ENCODE measurements around the gene ERF.
A peak's percentile ranks its signal among the peaks of the same experiment; 100 is the strongest.
"Not testable (repeated sequence)": the region's sequence is repeated elsewhere in the genome, so short reads cannot be mapped to it uniquely, and the experiment has no call there.

The ERF gene

DNA sequence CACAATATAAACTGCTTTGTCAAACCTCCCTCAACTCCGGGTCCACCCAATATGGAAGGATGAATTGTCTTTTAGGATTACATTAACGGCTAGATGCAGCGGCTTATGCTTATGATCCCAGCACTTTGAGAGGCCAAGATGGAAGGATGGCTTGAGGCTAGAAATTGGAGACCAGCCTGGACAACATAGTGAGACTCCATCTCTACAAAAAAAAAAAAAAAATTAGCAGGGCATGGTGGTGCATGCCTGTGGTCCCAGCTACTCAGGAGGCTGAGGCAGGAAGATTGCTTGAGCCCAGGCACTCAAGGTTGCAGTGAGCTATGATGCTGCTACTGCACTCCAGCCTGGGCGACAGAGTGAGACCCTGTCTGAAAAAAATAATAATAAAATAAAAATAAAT is 11.2 kb upstream of the ERF start:
- H3K4me3 Mint-ChIP-seq; H3K9me3 Mint-ChIP-seq; H3K36me3 Mint-ChIP-seq (ENCODE audit: low read depth); H3K27ac Mint-ChIP-seq: not testable (repeated sequence)
- peaks cover 13% of the 10 kb centered on the region for H3K27me3 Mint-ChIP-seq (ENCODE audit: low read depth)
- peaks cover 27% of the 10 kb centered on the region for H3K4me1 Mint-ChIP-seq (ENCODE audit: low read depth)

DNA sequence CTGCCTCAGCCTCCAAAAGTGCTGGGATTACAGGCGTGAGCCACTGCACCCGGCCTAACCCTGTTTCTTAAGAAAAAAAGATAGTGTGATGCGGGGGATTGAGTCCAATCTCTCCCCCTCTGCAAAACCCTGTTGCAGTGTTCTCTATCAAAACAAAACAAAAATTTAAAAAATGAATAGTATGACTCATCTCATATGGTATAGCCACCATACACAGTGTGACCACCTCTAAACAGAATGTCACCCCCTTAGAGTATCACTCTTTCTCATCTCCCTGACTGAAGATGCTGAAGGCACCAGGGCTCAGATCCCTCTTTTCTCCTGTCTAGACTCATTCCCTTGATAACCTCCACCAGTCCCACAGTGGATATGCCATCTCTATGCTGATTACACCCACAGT is 6.8 kb upstream of the ERF start:
- H3K27ac Mint-ChIP-seq = no peak overlapping the region
- peaks cover 14% of the 10 kb centered on the region for H3K27me3 Mint-ChIP-seq (ENCODE audit: low read depth)
- H3K4me1 Mint-ChIP-seq (ENCODE audit: low read depth) = peaks cover 4% of the 10 kb centered on the region

DNA sequence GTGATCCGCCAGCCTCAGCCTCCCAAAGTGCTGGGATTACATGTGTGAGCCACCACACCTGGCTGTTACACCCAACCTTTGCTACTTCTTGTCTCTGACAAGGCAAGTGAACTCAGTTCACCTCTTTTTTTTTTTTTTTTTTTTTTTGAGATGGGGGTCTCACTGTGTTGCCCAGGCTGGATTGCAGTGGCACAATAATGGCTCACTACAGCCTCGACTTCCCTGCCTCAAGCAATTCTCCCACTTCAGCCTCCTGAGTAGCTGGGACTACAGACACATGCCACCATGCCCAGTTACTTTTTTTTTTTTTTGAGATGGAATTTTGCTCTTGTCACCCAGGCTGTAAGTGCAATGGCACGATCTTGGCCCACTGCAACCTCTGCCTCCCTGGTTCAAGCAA is 2.9 kb upstream of the ERF start:
- H3K4me3 Mint-ChIP-seq; H3K9me3 Mint-ChIP-seq; H3K27ac Mint-ChIP-seq; H3K4me1 Mint-ChIP-seq (ENCODE audit: low read depth); H3K36me3 Mint-ChIP-seq (ENCODE audit: low read depth): not testable (repeated sequence)
- H3K27me3 Mint-ChIP-seq (ENCODE audit: low read depth) = peaks cover 22% of the 10 kb centered on the region

More for the DNA sequence above, 6.8 kb upstream of the ERF start:
- Mint-ChIP-seq H3K36me3 (ENCODE audit: low read depth) (no peaks in the 10 kb centered on the region), H3K4me3 (no peak overlapping the region), H3K9me3 (no peaks in the 10 kb centered on the region)

DNA sequence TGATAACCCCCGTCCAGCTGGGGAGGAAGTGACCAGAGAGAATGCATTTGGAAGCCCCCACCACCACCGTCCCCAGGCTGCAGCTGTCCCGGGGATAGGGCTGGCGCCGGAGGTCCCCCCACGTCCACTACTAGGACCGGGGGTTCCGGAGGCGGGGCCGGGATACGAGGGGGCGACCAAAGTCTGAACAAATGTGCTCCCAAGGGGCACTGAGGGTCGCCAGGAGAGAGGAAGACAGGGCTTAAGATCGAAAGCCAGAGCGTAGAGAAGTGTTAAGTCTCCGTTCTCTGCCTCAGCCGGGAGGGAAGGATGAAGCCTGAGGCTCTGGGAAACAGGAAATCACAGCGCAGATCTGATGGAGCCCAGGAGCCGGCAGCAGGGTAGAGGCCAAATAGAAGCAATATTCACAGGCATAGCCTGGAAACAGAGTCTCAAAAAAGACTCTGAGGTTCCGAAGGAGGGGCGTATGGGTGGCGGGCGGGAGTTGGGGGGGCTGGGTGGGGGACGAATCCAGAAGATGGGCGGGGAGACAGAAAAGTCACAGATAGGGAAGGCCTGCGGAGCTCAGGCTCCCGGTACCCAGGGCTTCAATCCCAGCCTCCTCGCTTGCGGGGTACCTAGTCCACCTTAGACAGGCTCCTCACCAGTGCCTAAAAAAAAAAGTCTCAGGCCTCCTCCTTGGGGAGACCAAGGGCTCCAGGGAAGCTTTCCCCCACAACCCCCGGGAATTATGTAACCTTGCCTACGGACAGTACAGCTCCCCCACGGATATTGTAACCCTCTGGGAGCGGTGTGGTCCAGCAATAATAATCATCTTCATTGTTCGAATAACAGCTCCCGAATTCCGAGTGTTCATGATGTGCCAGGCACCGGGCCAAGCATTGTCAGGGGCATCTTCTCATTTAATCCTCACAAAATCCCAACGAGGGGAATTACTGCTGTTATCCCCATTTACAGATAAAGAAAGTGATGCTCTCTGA is 1.1 kb upstream of the ERF start:
- Mint-ChIP-seq H3K9me3 (no peaks in the 10 kb centered on the region), H3K27ac (no peak overlapping the region), H3K36me3 (ENCODE audit: low read depth) (peaks cover 2% of the 10 kb centered on the region), H3K4me3 (peak overlapping the region; percentile 63), H3K27me3 (ENCODE audit: low read depth) (peaks cover 10% of the 10 kb centered on the region), H3K4me1 (ENCODE audit: low read depth) (peaks cover 18% of the 10 kb centered on the region)

DNA sequence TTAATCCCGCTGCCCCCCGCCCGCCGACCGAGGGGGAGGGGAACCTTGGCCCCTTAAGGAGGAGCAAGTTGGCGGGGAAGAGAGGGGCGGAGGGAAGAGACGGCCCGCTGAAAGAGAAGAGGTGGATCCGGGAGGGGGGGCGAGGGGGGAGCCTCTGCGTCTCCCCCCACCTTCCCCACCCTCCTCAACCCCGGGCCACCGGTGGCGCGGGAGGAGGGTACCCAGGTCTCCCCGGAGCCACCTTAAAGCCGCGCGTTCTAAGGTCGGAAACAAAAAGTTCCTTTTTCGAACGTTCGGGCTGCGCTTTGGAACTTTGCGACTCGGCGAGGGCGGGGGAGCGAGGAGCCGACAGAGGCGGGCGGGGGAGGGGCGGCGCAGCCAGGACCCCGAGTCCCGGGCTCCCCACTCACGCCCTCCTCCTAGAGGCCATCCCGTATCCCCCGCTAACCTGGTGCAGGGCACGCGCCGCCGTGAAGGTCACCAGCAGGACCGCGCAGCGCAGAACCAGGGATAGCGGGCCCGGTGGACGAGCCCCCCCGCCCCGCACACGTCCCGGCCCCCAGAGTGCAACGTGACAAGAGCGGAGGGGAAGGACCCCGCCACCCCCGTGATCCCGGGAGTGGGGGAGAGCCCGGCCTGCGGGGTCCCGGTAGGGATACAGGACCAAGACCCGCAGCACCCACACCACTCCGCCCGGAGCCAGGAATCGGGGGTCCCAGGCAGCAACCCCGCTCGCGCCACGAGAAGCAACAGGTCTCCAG is 659 bp downstream of the ERF start:
- Mint-ChIP-seq H3K27me3 (ENCODE audit: low read depth) (peaks cover 10% of the 10 kb centered on the region), H3K9me3 (no peaks in the 10 kb centered on the region), H3K4me1 (ENCODE audit: low read depth) (peaks cover 20% of the 10 kb centered on the region), H3K36me3 (ENCODE audit: low read depth) (peaks cover 2% of the 10 kb centered on the region), H3K4me3 (peak overlapping the region; percentile 74), H3K27ac (peak overlapping the region; percentile 67)

DNA sequence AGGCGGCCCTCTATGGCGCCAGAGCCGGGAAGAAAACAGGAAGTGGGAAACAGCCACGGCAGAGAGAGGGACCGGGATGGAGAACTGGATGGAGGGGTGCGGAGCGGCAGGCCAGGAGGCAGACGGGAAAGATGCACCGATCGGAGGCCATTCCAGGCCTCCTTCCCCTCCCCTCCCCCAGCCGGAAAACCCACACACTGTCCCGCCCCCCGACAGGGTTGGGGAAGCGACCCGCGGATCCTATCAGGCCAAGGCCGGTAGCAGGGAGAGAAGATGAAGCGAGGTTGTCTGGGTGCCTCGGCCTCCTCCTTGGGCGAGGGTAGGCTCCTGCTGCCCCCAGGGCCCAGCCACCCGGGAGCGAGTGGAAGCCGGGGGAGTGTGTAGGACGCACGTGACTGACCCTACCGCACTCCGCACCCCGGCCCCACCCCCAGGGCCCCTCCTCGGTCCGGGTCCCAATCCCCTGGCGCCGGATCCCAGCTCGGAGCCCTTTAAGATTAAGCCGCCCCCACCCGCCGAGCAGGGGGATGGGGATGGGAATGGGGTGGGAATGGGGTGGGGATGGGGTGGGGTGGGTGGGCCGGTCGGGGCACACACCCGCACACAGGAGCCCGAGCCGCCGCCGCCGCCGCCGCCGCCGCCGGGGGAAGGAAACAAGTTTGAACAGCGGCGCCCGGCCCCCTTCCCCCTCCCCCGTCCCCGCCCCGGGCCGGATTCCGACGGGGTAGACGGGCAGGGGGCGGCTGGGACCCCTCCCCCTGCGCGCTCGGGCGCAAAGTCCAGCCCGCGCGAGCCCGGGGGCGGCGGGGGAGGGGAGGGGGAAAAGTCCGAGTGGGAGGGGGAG is 1.5 kb downstream of the ERF start:
- Mint-ChIP-seq H3K4me3 (peak overlapping the region; percentile 91), H3K27me3 (ENCODE audit: low read depth) (peaks cover 10% of the 10 kb centered on the region), H3K27ac (peak overlapping the region; percentile 85), H3K4me1 (ENCODE audit: low read depth) (peaks cover 20% of the 10 kb centered on the region), H3K36me3 (ENCODE audit: low read depth) (peaks cover 2% of the 10 kb centered on the region), H3K9me3 (no peaks in the 10 kb centered on the region)

DNA sequence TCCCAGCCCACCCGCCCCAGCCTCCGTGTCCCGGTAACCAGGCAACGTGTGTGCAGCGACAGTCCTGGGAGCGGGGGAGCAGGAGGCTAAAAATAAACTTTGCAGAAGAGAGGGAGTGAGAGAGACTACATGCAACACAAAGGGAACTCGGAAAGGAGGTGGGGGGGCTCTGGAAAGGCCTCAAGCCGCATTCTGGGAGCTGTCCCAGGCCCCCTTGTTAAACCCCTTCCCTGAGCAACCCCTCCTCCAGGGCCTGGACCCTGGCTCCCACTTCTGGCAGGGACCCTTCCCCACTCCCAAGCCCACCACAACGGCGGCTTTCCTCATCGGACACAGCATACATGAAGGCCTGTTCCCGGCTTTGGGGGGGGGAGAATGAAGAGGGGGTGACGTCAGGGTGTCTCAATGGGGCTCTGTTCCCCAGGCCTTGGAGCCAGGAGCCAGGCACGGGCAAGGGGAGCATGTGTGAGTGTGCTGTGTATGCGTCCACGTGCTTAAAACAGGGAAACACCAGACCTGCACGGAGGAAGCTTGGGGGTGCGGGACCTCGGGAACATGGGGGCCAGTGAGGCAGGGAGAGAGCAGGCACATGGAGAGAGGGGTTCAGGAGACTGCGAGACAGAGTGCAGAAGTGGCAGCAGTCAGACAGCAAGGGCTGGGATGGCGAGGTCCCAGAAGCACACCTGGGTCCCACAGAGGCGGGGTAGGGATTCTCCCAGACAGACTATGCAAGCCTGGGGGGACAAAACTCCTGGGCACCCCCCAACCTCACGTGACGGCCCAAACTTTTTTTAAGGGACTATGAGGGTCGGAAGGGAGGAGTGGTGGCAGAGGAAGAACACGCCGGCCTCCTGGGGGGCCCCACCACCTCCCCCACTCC is 2.3 kb downstream of the ERF start:
- Mint-ChIP-seq H3K36me3 (ENCODE audit: low read depth) (peaks cover 2% of the 10 kb centered on the region), H3K9me3 (no peaks in the 10 kb centered on the region), H3K4me1 (ENCODE audit: low read depth) (peaks cover 20% of the 10 kb centered on the region), H3K27ac (peak overlapping the region; percentile 85), H3K27me3 (ENCODE audit: low read depth) (peaks cover 10% of the 10 kb centered on the region), H3K4me3 (peak overlapping the region; percentile 91)

DNA sequence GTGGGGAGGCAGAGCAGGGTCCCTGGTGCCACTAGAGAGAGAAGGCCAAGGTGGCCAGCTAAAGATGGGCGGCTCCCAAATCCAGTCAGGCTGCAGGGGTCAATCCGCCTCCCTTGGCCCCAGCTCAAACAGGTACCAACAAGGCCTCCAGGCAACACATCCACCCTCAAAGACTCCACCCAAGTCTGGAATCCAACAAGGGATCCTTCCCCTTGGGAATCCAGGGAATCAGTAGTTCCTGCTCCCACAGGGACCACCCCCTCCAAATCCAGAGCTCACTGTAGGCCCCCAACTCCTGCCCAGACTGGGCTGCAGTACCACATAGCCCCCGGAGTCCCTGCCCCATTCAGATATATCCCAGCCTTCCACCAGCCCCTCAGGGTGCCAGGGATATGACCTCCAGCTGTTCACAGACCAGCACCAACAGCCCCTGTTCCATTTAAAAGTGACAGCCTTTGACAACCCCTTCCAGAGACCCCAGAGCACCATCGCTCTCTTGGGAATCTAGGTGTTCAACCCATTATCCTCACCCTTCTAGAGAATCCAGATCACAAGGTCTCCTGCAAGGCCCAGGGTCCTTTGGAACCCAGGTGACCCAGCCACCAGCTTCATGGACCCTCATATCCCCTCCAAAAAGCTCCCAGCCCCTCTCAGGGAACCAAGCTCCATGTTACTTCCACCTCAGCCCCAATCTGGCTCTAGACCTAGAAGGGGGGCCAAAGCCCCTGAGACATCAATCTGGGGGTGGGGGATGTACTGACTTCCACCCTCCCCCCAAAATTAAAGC is 3.2 kb downstream of the ERF start:
- Mint-ChIP-seq H3K36me3 (ENCODE audit: low read depth) (peaks cover 2% of the 10 kb centered on the region), H3K9me3 (no peaks in the 10 kb centered on the region), H3K27me3 (ENCODE audit: low read depth) (peaks cover 8% of the 10 kb centered on the region), H3K27ac (peak overlapping the region; percentile 65), H3K4me1 (ENCODE audit: low read depth) (peaks cover 22% of the 10 kb centered on the region), H3K4me3 (peak overlapping the region; percentile 91)

DNA sequence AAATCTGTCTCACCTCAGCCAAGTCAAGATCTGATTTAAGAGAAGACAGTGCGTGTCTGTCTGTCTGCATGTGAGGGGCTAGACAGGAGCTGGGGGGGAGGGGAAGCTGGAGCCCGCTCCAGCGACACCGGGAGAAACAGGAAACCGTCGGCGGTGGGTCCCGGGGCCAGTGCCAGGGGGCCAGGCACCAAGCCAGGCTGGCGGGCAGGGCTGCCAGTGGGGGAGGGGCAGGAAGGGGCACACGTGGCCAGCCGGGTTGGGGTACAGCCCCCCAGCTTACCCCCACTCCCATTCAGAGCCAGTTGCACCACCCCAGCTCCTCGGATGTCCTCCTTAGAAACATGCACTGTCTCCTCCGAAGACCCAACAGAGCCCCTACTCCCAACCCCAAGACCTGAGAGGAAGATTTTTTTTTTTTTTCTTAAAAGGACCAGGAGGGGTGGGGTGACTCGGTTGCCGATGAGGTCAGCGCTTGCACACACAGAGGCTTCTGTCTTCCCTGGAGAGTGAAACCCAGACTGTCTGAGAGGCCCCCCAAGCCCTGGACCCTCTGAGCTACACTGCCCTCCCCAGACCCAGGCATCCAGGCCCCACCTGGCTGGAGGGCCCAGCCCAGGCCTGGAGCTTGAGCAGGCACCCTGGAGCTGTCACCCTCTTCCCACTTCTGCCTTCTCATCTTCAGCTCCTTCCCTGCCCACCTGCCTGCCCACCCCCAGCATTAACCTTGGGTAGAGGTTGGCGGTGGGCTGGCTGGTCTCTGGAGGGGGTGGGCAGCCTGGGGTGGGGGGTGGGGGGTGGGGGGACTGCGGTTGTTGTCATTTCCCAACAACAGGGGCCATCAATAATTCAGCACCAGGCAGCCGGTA is 4.0 kb downstream of the ERF start:
- H3K4me1 Mint-ChIP-seq (ENCODE audit: low read depth) = peaks cover 24% of the 10 kb centered on the region
- no peaks in the 10 kb centered on the region for H3K9me3 Mint-ChIP-seq
- peak overlapping the region; percentile 21 for H3K4me3 Mint-ChIP-seq
- H3K27me3 Mint-ChIP-seq (ENCODE audit: low read depth) = peaks cover 2% of the 10 kb centered on the region
- H3K27ac Mint-ChIP-seq = peak overlapping the region; percentile 36
- H3K36me3 Mint-ChIP-seq (ENCODE audit: low read depth) = peaks cover 2% of the 10 kb centered on the region

DNA sequence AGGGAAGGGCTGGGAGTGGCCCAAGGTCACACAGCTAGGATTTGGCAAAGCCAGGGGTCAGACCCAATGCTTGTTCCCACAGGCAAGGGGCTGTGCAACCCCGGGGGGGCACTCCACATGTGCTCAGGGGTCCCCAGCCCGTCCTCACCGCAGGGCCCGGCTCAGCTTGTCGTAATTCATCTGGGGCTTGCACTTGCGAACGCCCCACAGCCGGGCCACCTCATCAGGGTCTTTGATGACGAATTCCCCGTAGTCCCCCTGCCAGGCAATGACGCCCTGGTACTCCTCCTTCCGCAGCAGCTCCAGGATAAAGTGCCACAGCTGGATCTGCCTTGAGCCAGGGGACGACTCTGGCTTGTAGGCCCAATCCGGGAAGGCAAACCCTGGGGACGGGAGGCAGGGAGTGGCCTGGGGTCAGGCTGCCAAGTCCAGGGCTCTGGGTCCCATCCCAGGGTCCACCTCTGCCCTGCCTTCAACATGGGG is 4.7 kb downstream of the ERF start:
- H3K27ac Mint-ChIP-seq = peak overlapping the region; percentile 31
- H3K4me3 Mint-ChIP-seq = no peak overlapping the region
- H3K36me3 Mint-ChIP-seq (ENCODE audit: low read depth) = peaks cover 2% of the 10 kb centered on the region
- H3K27me3 Mint-ChIP-seq (ENCODE audit: low read depth) = no peaks in the 10 kb centered on the region
- no peaks in the 10 kb centered on the region for H3K9me3 Mint-ChIP-seq
- H3K4me1 Mint-ChIP-seq (ENCODE audit: low read depth) = peaks cover 24% of the 10 kb centered on the region

DNA sequence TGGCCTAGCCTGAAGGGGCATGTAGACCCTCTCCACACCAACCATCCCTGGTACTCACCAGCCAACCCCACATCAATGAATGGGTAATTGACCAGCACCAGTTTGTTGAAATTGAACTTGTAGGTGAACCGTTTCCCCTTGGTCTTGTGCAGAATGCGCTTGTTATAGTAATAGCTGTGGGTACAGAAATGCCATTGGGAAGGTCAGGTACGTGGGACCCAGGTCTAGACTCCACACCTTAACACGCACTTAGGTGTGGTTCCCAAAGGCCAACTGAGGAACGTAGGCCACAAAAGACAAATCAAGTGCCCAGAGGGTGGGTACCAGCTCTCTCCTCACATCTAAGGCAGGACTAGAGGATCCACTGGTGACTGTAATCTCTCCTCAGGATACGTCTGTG is 5.2 kb downstream of the ERF start:
- Mint-ChIP-seq H3K9me3 (no peaks in the 10 kb centered on the region), H3K27ac (no peak overlapping the region), H3K27me3 (ENCODE audit: low read depth) (no peaks in the 10 kb centered on the region), H3K36me3 (ENCODE audit: low read depth) (peaks cover 2% of the 10 kb centered on the region), H3K4me3 (no peak overlapping the region), H3K4me1 (ENCODE audit: low read depth) (peaks cover 28% of the 10 kb centered on the region)

DNA sequence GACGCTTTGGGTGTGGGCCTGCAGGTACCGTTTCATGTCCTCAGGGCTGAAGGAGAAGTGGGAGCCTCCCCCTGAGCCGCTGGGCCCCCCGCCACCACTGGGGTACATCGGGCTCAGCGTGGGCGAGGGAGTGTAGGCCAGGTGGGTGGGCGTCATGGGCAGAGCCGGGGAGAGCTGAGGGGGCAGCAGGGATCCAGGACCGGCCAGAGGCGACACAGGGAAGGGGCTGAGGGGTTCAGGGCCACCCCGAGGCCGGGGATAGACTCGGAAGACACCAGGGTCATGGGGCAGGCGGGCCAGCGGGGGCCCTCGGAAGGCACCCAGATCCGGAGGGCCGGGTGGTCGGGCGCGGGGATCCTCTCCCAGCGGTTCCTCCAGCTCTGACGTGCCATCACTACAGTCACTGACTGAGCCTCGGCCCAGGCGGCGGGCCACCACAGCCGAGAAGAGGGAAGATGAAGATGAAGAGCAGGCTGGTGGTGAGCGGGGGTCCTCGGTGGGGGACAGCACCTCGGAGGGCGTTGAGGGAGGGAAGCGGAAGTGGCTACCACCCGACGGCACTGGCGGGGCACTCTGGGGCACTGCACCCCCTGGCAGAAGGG is 5.7 kb downstream of the ERF start:
- Mint-ChIP-seq H3K36me3 (ENCODE audit: low read depth) (peaks cover 2% of the 10 kb centered on the region), H3K4me3 (no peak overlapping the region)

More for the DNA sequence above, 5.7 kb downstream of the ERF start:
- Mint-ChIP-seq H3K27me3 (ENCODE audit: low read depth) (no peaks in the 10 kb centered on the region), H3K27ac (no peak overlapping the region), H3K9me3 (no peaks in the 10 kb centered on the region), H3K4me1 (ENCODE audit: low read depth) (peaks cover 32% of the 10 kb centered on the region)
